ENCODE results near the gene TMEM200B. TPM values are rescaled to one million over a fixed set of nuclear protein-coding genes. Genes with fewer than 3 reads are reported as not detected.

The TMEM200B gene
- total and polyA plus RNA-seq, 4 donors: 5.4 to 18.9 (median 15.6) TPM

DNA sequence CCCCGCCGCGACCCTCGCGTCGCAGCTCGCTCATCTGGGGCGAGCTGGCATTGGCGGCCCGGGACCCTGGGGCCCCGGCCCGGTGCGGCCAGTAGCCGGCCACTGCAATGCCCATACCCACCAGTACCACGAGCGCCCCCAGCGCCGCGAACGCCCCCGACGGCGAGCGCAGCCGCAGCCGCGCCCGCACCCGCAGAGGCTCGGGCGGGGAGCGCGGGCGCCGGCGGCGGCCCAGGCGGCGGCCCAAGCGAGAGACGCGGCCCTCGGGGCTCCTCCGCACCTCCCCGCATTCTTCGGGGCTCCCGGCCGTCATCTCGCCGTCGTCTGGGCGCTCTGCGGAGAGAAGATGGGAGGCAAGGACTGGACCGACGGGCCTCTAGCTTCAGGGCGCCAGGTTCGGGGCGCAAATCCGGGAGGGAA, 2.2 kb downstream of the TMEM200B start:
- no peak for DNase-seq
- ATAC-seq (ENCODE audit: low FRiP score): no peak
- H3K4me3 ChIP-seq (ENCODE audit: low read length in 2 of 2): peak overlapping the region; percentile 13 to 61
- no peaks in the 10 kb centered on the region for H3K4me1 ChIP-seq (ENCODE audit: control insufficient read depth in 1 of 2, insufficient read depth in 2 of 2, low read length in 2 of 2)
- no peaks in the 10 kb centered on the region for H3K36me3 ChIP-seq (ENCODE audit: control insufficient read depth in 1 of 2, insufficient read depth in 2 of 2, low read length in 1 of 2)
- 9 to 10% methylated on average over 48 to 59 of the region's 59 CpGs for WGBS, 2 donors
- H3K27ac ChIP-seq (ENCODE audit: low read depth in 1 of 2, low read length in 2 of 2): peak overlapping the region in 1 of 2 donors; percentile 88
- no peaks in the 10 kb centered on the region for H3K27me3 ChIP-seq (ENCODE audit: control insufficient read depth in 1 of 2, insufficient read depth in 2 of 2, low read length in 1 of 2)
- H3K9me3 ChIP-seq (ENCODE audit: control insufficient read depth, low read length): no peaks in the 10 kb centered on the region
- intact Hi-C loops (cut with DNase I): loop anchor here (5.0 kb wide), 3 partner anchors 61 to 234 kb away; partner anchors contain the start of gene SRSF4 (in 1 of the 2)

DNA sequence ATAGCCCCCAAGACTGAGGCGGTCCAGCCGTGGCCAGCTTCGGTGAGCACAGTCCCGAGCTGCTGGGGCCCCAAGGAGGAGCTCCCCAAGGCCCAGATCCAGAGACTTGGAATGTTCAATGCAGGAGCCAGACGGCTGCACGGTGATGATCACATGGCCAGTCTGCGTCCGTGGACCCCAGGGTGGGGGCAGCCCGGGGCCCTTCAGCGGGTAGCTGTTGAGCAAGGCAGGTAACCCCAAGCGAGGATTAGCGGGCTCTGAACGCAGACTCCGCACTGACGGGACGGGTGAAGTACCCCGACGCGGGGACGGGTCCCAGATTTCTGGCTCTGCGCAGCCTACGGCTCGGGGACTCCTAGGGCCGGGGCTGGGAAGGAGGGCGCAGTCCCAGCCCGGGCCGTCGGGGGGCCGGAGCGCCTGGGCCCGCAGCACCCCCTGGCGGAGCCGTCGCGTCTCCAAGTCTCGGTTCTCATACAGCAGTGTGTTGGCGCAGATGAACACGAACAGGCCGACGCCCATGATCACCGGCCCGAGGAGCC, 2.7 kb downstream of the TMEM200B start:
- no peak for ATAC-seq (ENCODE audit: low FRiP score)
- Histone ChIP-seq H3K36me3 (ENCODE audit: control insufficient read depth in 1 of 2, insufficient read depth in 2 of 2, low read length in 1 of 2) (no peaks in the 10 kb centered on the region), H3K27ac (ENCODE audit: low read depth in 1 of 2, low read length in 2 of 2) (no peak overlapping the region), H3K4me1 (ENCODE audit: control insufficient read depth in 1 of 2, insufficient read depth in 2 of 2, low read length in 2 of 2) (no peaks in the 10 kb centered on the region), H3K9me3 (ENCODE audit: control insufficient read depth, low read length) (no peaks in the 10 kb centered on the region), H3K4me3 (ENCODE audit: low read length in 2 of 2) (no peak overlapping the region), H3K27me3 (ENCODE audit: control insufficient read depth in 1 of 2, insufficient read depth in 2 of 2, low read length in 1 of 2) (no peaks in the 10 kb centered on the region)
- WGBS, 2 donors: 59 to 65% methylated on average over 42 of the region's 42 CpGs
- intact Hi-C loops (cut with DNase I): loop anchor here (5.0 kb wide), 3 partner anchors 61 to 234 kb away; partner anchors contain the start of gene SRSF4 (in 1 of the 2)
- peak in 1 of 2 donors; percentile 87 for DNase-seq

DNA sequence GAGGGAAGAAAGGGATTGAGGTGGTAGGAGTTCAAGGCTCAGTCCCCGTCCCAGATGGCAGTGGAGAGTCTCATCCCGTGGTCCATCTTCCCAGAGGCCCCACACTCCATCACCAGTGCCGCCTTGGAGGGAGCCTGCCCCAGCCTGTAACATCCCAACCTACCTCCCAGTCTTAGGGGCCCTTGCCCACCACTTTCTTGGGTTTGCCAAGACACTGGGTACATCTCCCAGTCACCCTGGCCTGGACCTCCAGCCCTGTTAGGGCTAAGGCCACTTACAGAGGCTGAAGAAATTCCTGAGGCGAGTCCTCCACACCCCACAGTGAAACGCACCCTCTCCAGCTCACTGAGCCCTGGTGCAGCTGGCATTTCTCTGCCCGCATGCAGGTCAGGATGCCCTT, 3.3 kb downstream of the TMEM200B start:
- H3K27me3 ChIP-seq (ENCODE audit: control insufficient read depth in 1 of 2, insufficient read depth in 2 of 2, low read length in 1 of 2): no peaks in the 10 kb centered on the region
- DNase-seq: no peak
- H3K27ac ChIP-seq (ENCODE audit: low read depth in 1 of 2, low read length in 2 of 2): no peak overlapping the region
- intact Hi-C loops (cut with DNase I): loop anchor here (5.0 kb wide), 3 partner anchors 62 to 233 kb away; partner anchors contain the start of gene SRSF4 (in 1 of the 2)
- no peak for ATAC-seq (ENCODE audit: low FRiP score)
- H3K4me3 ChIP-seq (ENCODE audit: low read length in 2 of 2): no peak overlapping the region
- 85 to 90% methylated on average over 5 to 6 of the region's 6 CpGs for WGBS, 2 donors
- H3K4me1 ChIP-seq (ENCODE audit: control insufficient read depth in 1 of 2, insufficient read depth in 2 of 2, low read length in 2 of 2): no peaks in the 10 kb centered on the region
- no peaks in the 10 kb centered on the region for H3K9me3 ChIP-seq (ENCODE audit: control insufficient read depth, low read length)
- no peaks in the 10 kb centered on the region for H3K36me3 ChIP-seq (ENCODE audit: control insufficient read depth in 1 of 2, insufficient read depth in 2 of 2, low read length in 1 of 2)

DNA sequence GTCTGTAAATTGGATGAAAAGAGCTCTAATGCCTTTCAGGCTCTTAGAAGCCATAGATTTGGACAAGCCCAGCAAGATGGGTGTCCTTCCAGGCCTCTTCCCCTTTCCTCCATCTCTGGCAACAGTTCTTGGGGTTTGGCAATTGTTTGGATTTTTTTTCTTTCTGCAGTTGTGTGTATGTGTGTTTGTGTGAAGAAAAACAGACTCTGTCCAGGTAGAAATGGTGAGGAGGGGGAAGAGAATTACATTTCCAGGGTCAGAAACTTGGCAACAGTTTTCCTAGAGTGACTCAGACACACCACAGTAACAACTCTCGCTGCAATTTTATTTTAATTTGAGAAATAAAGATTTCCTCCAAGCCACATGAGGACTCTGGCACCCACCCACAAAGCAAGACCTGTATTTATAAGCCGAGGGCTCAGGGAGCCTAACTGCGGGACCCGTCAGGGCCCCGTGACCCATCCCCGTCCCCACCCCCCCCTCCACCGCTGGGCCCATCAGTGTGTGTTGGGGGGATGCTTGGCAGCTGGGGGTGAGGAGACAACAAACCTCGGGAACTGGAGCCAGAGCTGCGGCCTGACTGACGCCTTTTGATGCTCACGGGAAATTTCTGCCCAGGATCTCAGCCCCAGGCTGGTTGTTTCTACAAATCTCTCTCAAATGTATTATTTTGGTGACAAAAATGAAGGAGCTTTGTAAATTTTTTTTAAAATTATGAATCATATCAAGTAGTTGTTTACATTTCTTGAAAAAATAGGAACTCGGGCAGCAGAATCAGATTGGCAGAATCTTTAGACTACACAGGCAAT, 4.4 kb downstream of the TMEM200B start:
- intact Hi-C loops (cut with DNase I): no loop called here
- DNase-seq: no peak

DNA sequence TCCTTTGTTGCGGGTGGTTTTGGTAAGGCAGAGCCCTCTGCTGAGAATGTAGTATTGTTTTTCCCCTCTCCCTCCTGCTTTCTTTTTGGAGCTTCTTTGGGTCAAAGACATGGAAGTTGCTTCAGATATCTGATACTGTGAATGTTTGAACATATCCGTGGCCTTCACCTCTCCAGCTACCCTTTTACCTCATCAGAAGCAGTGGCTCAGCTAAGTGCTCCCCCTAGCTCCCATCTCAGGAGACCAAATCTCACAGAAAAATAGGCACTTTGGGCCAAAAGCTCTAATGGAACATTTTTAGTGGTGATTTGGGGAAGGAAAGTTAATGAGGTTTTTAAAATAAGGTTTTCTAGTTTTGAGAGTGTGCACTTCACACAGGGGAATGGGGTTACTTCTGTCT, 6.3 kb downstream of the TMEM200B start:
- no peaks in the 10 kb centered on the region for H3K27me3 ChIP-seq (ENCODE audit: control insufficient read depth in 1 of 2, insufficient read depth in 2 of 2, low read length in 1 of 2)
- no peak overlapping the region for H3K4me3 ChIP-seq (ENCODE audit: low read length in 2 of 2)
- 72 to 86% methylated on average over 2 of the region's 2 CpGs for WGBS, 2 donors
- H3K9me3 ChIP-seq (ENCODE audit: control insufficient read depth, low read length): no peaks in the 10 kb centered on the region
- H3K4me1 ChIP-seq (ENCODE audit: control insufficient read depth in 1 of 2, insufficient read depth in 2 of 2, low read length in 2 of 2): no peaks in the 10 kb centered on the region
- intact Hi-C loops (cut with DNase I): no loop called here
- DNase-seq (no peak), ATAC-seq (ENCODE audit: low FRiP score) (no peak)
- H3K36me3 ChIP-seq (ENCODE audit: control insufficient read depth in 1 of 2, insufficient read depth in 2 of 2, low read length in 1 of 2): peaks cover 0 to 2% of the 10 kb centered on the region in 2 donors
- no peak overlapping the region for H3K27ac ChIP-seq (ENCODE audit: low read depth in 1 of 2, low read length in 2 of 2)

More for the DNA sequence above, 4.4 kb downstream of the TMEM200B start:
- 60 to 66% methylated on average over 12 of the region's 12 CpGs for WGBS, 2 donors
- Histone ChIP-seq H3K27me3 (ENCODE audit: control insufficient read depth in 1 of 2, insufficient read depth in 2 of 2, low read length in 1 of 2) (no peaks in the 10 kb centered on the region), H3K27ac (ENCODE audit: low read depth in 1 of 2, low read length in 2 of 2) (no peak overlapping the region), H3K9me3 (ENCODE audit: control insufficient read depth, low read length) (no peaks in the 10 kb centered on the region), H3K4me1 (ENCODE audit: control insufficient read depth in 1 of 2, insufficient read depth in 2 of 2, low read length in 2 of 2) (no peaks in the 10 kb centered on the region), H3K36me3 (ENCODE audit: control insufficient read depth in 1 of 2, insufficient read depth in 2 of 2, low read length in 1 of 2) (no peaks in the 10 kb centered on the region), H3K4me3 (ENCODE audit: low read length in 2 of 2) (no peak overlapping the region)
- no peak for ATAC-seq (ENCODE audit: low FRiP score)

GRCh38 chr1:29114654-29115053, 9.0 kb downstream of the TMEM200B start:
- Histone ChIP-seq H3K36me3 (ENCODE audit: control insufficient read depth in 1 of 2, insufficient read depth in 2 of 2, low read length in 1 of 2) (peaks cover 0 to 2% of the 10 kb centered on the region in 2 donors), H3K27ac (ENCODE audit: low read depth in 1 of 2, low read length in 2 of 2) (no peak overlapping the region), H3K9me3 (ENCODE audit: control insufficient read depth, low read length) (no peaks in the 10 kb centered on the region), H3K4me3 (ENCODE audit: low read length in 2 of 2) (no peak overlapping the region), H3K27me3 (ENCODE audit: control insufficient read depth in 1 of 2, insufficient read depth in 2 of 2, low read length in 1 of 2) (no peaks in the 10 kb centered on the region), H3K4me1 (ENCODE audit: control insufficient read depth in 1 of 2, insufficient read depth in 2 of 2, low read length in 2 of 2) (no peaks in the 10 kb centered on the region)
- DNase-seq: no peak
- WGBS, 2 donors: 82 to 88% methylated on average over 1 of the region's 1 CpG
- intact Hi-C loops (cut with DNase I): no loop called here
- no peak for ATAC-seq (ENCODE audit: low FRiP score)

- ATAC-seq (ENCODE audit: low FRiP score) (no peak), DNase-seq (no peak)
- Histone ChIP-seq H3K4me1 (ENCODE audit: control insufficient read depth in 1 of 2, insufficient read depth in 2 of 2, low read length in 2 of 2) (no peaks in the 10 kb centered on the region), H3K27me3 (ENCODE audit: control insufficient read depth in 1 of 2, insufficient read depth in 2 of 2, low read length in 1 of 2) (no peaks in the 10 kb centered on the region), H3K9me3 (ENCODE audit: control insufficient read depth, low read length) (no peaks in the 10 kb centered on the region), H3K36me3 (ENCODE audit: control insufficient read depth in 1 of 2, insufficient read depth in 2 of 2, low read length in 1 of 2) (peaks cover 0 to 5% of the 10 kb centered on the region in 2 donors), H3K4me3 (ENCODE audit: low read length in 2 of 2) (no peak overlapping the region), H3K27ac (ENCODE audit: low read depth in 1 of 2, low read length in 2 of 2) (no peak overlapping the region)
- 73% methylated on average over 6 of the region's 6 CpGs for WGBS, 2 donors
- intact Hi-C loops (cut with DNase I): no loop called here
Measured at GRCh38 chr1:29113413-29114117, 10.1 kb downstream of the TMEM200B start.

DNA sequence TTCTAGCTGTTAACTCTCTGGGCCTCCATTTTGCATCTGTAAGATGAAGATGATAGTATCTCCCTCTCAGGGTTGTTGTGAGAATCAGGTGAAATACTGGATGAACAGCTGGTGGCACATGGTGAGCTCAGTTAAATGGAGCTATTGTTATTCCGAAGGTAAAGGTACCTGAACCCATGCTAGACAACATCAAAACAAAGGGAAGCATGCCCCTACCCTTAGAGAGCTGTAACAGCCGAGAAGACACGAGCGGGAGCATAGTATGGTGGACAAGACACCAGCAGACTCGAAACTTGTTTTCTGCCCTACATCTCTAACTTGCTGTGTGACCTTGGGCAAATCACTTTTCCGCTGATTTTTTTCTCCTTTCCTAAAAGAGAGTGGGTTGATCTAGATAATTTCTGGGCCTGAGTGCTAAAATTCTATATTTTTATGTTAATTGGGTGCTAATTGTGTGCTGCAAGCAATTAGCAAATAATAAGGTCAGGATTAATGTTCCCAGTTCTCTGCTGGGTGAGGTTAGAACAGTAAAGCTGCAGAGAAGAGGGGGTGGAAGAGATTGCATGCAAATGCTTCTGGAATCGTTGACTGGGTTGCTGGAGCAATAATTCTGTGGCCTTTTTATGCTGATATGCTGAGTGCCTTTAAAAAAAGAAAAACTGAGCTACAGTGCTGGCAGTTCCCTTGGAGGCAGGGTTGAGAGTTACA, 10.8 kb downstream of the TMEM200B start:
- intact Hi-C loops (cut with DNase I): no loop called here
- Histone ChIP-seq H3K4me1 (ENCODE audit: control insufficient read depth in 1 of 2, insufficient read depth in 2 of 2, low read length in 2 of 2) (no peaks in the 10 kb centered on the region), H3K9me3 (ENCODE audit: control insufficient read depth, low read length) (no peaks in the 10 kb centered on the region), H3K4me3 (ENCODE audit: low read length in 2 of 2) (no peak overlapping the region), H3K27me3 (ENCODE audit: control insufficient read depth in 1 of 2, insufficient read depth in 2 of 2, low read length in 1 of 2) (no peaks in the 10 kb centered on the region), H3K27ac (ENCODE audit: low read depth in 1 of 2, low read length in 2 of 2) (no peak overlapping the region), H3K36me3 (ENCODE audit: control insufficient read depth in 1 of 2, insufficient read depth in 2 of 2, low read length in 1 of 2) (peaks cover 0 to 5% of the 10 kb centered on the region in 2 donors)
- 84 to 85% methylated on average over 7 of the region's 7 CpGs for WGBS, 2 donors
- ATAC-seq (ENCODE audit: low FRiP score): no peak
- DNase-seq: no peak

All from aorta (tissue), 5 donors.